Mucosa of gallbladder (tissue), 1 donor: Measurements from ENCODE around the gene TXNRD2. TPM values are rescaled to one million over a fixed set of nuclear protein-coding genes. Genes with fewer than 3 reads are reported as not detected.
A peak's percentile ranks its signal among the peaks of the same experiment; 100 is the strongest.

ENCODE experiments used
- DNase-seq: peaks from one replicate; pipeline ENCODE4 v3.0.0-alpha.2; 2020; ENCODE audit warnings: low spot score
- total RNA-seq: library from RNA; stranded (reverse); gene quantifications from one replicate; pipeline ENCODE4 v1.2.1, GENCODE V29; 2021
- donor health status: DM: no; HTN: no; CAD: no.

Gene TXNRD2
- total RNA-seq, 1 donor from 2014 or later, result 26.9 TPM

DNA sequence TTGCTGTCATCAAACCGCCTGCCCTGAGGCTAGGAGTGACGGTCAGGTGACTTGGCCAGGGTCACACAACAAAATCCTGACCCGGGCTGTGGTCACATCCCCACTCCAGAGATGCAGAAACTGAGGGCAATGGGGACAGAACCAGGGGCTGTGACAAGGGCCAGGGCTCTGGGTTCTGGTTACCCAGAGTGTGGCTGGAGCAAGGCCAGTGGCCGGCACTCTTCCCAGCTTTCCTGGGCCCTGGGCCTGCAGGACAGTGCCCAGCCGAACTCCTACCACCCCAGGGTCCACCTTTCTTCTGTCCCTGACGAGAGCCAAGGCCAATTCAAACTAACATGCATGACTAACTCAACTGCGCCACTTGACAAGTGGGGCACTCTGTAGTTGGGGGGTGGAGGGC is 39.1 kb upstream of the TXNRD2 start:
- DNase-seq, result no peak

DNA sequence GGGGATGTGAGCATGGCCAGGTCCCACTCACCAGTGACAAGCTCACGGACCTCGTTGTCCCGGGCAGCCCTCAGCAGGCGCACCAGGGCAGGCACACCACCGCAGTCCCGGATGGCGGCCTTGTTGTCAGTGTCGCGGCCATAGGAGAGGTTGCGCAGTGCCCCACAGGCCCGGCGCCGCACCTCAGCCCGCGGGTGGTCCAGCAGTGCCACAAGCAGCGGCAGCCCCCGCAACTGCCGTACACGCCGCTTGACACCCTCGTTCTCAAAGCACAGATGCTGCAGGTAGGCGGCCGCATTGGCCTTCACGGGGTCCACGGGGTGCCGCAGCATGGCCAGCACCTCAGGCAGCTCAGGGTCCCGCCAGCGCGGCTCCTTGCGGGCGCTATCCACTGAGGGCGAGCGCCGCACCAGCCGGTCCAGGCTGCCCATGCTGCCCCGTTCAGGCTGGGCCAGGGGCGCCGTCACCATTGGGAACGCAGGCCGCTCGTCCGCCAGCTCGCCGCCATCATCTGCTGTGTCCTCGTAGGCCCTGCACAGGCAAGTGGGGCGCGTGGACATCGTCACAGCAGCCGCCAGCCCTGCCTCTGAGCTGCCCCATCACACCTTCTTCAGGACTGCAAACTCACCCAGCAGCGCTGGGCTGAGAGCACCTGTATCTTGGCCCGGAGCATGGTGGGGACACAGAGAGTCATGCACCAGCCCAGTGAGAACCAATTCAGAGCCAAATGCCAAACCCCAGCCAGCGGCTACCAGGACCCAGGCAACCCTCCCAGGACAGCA is 38.3 kb upstream of the TXNRD2 start:
- no peak for DNase-seq

DNA sequence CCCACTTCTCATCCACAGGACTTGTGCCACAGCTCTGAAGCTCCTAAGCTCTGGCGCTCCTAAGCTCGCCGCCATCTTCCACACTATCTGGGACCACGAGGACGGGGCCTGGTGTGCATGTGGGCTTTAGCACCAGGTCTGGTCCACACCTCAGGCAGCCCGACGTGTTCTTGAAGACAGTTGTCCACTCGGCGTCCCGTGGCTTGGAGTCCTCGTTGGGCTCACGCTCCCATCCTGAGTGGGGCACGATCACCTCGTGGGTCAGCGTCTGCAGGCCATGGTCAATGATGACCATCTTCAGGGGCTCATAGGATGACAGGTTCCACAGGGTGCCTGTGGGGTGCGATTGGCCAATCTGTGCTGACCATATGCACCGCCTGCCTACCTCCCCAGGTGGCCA is 37.1 kb upstream of the TXNRD2 start:
- DNase-seq, result no peak

DNA sequence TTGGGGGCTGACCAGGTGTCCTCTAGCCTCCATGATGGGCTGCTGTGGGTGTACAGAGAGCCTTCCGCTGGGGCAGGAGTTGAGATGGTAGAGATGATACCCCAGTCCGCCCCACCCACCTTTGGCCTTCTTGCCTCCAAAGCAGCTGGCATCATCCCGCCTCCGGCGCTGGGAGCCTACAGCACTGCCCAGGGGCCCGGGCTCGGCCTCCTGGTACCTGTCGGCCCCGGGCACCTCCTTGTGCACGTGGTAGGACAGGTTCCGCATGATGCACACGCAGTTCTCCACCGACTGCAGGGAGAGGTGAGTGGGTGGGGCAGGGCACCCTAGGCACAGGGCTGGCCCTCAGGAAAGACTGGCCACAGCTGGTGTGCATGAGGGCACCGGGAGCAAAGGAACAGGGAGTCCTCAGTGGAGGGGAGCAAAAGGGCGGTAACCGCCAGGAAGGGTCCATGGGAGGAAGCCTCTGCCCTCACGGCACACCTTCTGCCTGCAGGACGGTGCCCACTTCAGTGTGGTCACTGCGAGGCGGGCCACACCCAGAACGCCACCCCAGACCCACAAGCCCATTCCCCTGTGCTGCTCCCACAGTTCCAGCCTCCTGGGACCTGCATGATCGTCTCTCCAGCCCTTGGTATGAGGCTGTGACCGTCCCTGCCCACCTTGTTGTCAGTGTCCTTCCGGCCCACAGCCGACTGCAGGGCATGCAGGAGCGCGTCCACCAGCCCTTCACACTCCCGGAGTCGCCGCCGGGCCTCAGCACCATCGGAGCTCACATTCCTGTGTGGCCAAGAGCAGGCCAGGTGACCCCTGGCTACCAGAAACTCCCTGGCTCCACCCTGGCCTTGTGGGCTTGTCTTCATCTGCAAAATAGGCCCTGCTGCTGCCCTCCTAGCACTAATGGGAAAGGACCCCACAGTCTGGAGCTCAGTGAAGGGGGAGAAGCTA is 36.0 kb upstream of the TXNRD2 start:
- no peak for DNase-seq

DNA sequence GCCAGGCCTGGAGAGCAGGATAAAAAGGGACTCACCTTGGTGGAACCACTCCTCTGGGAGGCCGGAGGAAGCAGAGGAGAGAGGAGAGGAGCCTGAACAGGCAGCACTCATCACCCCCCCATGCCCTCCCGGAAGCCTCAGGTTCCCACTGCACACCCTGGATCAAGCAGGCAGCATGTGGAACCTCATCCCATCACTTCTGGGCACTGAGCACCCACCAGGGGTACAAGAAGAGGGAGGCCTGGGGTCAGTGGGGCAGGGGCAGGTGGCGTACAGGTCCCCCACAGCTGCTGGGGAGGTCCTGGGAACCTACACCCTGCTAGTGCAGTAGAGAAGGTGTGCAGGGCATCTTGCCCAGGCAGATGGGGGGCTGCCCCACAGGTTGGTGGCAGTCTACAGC is 35.1 kb upstream of the TXNRD2 start:
- DNase-seq, result no peak

DNA sequence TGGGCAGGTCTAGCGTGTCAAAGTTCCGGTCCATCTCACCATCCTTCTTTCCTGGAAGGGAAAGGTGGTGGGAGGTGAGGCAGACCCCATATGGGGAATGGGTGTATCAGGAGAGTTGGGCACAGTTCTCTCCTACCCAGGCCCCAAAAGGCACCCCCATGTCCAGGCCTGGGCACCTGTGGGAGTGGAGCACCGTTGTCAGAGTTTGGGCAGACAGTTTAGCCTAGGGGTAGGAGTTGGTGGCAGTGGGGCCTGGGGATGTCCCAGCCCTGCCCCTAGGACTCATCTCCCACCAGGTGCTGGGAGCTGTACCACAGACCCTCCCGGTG is 34.1 kb upstream of the TXNRD2 start:
- DNase-seq, result no peak

DNA sequence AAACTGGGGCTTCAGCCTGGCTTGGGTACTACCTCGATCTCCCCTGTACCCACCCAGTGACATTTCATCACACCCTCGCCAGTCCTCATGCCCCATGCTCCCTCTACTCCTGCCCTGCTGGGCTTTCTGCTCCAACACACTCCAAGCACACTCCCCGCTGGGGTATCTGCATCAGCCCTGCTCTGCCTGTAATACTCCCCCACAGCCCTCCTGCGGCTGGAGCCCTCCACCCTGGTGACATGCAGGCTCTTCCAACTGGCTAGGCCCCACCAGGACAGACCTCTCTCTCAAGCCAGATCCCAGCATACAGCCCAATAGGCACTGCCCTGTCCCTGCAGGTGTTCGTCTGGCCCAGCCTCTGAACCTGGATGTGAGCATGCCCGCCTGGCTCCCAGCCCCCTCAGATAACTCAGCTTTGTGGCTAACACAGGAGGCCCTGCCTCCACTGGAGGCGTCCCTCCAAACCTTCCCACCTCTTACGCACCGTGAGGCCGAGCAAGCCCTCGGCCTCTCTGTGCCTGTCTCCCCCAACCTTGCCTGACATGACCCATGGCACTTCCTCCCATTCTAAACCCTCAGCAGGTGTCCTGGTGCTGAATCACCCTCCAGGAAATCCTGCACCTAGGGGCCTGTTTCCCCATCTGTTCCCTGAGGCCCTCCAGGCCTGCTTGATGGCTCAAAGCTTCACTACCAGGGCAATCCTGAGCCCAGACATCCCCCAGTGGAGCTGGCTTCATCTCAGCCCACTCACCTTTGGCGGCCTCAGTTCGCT is 33.5 kb upstream of the TXNRD2 start:
- DNase-seq, result no peak

DNA sequence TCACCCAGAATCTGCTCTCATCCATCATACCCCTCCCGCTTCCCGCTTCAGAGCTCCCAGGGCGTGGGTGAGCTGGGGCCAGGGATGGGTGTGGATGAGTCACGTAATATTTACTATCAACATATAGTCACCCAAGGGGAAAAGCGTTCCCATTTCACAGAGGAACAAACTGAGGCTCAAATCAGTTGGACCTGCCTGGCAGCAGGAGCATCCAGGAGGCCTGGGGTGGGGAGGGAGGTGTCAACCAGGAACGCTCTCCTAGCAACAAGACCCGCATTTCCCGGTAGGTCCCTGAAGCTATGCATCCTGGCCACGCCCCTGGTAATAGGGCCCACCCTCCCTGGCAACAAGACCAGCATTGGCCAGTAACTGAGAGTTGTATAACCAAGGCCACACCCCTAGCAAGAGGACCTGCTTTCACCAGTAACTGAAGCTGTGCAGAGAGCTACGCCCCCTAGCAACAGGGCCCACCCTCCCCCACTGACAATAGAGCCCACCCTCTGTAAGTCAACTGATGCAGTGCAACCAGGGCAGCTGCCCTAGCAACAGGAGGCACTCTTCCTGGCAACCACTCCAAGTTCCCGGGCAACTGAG is 32.7 kb upstream of the TXNRD2 start:
- no peak for DNase-seq

DNA sequence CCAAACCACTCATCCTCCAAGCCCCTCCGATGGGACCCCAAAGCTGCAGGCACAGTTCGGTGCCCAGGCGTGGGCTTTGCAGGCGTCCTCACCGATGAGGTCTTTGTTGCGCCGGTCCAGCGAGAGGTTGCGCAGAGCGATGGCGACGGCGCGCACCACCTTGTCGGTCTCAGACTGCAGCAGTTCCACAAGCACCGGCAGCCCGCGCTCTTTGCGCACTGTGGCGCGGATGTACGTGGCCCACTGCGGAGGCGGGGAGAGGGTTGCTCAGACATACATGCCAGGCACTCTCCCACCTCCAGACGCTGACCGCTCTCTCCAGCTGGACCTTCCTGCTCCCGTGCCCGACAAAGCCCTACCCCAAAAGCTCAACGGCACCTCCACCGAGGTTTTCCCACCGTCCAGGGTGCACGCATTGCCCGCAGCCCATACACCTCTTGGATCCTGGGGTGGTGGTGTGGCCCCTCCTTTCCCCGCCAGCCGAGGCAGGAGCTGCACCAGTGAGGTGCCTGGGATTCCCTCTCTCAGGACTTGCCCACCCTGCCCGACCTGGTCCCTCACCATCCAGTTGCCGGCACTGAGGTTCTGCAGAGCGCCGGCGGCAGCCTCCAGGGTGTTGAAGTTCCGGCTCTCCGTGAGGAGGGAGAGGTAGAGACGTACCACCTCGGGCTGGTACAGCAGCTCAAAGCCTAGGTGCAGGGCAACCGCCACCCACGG is 32.1 kb upstream of the TXNRD2 start:
- DNase-seq, result no peak

DNA sequence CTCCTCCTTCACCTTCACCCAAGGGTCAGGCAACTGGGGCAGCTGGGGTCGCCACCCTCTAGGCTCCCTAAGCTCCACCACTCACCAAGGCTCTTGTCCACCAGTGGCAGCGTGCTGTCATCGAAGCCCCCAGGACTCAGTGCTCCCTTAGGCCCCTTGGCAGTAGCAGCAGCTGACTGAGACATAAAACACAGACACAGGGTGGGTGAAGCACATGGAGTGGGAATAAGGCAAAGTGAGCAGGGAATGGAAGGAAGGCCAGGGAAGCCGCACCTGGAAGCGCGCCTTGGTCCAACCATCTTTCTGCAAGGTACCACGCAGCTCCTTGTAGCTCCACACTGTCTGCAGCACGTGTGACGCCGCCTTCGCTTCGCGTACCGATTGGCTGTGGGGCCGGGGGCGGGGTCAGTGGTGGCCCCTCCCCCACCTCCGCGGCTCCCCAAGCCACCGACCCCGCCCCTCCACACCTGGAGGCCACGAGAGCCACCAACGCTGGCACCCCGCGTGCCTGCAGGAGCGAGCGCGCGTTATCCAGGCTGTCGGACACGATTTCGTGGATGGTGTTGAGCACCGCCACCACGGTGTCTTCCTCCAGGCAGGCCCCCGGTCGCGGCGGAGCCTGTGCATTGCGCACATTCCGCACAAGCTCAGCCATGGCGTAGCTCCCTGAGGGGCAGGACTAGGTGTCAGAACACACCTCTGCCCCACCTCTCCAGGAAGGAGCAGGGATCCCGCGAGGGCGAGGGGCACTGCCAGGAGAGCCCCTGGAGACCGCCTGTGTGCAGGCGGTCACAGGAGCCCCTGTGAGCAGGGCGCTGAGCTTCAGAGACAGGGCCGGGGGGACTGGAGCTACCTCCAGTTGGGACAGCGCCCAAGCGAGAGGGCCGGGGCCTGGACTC is 31.3 kb upstream of the TXNRD2 start:
- DNase-seq, result no peak

DNA sequence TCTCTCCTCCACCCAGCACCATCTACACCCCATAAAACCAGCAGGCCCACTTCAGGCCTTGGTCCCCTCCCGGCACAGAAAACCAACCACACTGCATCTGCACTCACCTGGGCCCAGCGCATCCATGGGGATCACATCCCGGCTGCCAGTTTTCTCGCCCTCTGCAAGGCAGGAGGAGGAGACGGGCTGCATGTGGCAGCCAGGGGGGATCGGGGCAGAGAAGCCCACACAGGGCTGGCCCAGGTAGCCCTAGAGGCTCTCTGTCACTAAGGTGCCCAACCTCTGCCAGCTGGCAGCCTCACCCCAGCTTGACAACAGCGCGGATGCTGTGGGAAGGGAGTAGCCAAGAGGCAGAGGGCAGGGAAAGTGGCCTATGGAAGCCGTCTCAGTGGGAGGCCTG is 30.6 kb upstream of the TXNRD2 start:
- DNase-seq, result no peak

DNA sequence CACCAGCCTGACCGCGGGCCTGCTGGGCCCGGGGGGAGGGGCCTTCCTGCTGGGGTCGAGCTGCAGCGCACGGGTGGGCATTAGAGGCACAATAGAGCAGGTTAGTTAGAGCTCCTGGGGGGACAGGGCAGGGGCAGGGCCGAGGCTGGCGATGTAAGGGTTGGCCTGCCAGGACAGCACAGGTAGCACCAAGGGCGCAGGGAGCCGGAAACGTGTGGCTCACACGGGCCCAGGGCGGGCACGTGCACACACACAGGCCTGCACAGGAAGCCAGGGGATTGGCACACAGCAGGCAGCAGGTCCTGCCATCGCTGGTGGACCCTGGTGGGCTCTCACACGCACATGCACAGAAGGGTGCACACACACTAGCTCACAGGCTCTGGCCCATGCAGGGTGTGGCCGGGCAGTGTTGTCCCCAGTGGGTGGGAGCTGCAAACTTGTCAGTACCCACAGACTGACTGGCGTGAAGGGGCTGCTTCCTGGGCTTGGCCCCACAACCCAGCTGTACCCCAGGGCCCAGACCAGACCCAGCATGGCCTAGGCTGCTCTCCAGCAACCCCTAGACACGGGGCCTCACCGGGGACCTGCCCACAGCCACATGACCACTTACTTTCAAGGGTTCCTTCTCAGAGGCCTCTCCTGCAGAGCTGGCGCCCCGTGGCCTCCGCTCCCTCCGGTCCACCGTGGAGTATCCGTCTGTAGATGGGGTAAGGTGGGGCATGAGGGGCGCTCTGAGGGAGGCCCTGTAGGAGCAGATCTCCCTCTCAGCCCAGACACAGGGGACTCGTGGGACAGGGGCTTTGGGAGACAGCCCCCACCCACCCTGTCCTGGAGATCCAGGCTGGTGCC is 29.9 kb upstream of the TXNRD2 start:
- no peak for DNase-seq

DNA sequence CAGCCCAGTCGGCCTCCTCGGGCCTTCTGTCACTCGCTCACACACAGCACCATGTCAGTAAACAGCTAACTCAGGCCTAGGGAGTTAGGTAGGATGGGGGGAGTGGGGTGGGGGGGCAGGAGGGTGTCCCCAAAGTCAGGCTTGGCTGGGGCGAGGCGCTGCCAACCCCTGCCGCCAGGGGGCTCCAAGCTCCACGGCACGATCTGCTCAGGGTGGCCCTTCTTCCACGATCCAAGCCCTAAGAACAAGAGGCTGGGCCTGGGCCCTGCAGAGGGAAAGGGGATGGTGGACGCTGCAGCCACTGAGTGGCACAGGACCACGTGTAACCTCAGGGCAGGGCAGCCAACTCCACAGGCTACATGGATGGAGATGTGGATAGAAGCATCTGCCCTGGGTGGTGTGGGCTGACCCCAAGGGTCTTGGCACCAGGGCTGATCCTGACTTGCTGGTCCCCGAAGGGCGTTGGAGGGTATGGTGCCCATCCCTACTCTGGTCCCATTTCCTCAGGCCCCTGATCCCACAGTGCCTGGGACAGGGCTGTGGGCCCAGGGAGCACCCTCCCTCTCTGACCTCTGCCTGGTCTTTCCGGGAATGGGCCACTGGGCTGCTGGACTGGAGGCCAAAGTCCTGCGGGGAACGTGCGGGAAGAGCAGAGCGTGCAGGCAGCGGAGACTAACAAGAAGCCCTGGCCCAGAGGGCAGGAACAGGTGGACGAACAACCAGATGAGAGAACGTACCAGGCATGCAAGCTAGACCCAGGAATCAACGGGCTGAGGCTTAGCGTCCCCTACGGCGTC is 29.1 kb upstream of the TXNRD2 start:
- DNase-seq, result peak; percentile 66

DNA sequence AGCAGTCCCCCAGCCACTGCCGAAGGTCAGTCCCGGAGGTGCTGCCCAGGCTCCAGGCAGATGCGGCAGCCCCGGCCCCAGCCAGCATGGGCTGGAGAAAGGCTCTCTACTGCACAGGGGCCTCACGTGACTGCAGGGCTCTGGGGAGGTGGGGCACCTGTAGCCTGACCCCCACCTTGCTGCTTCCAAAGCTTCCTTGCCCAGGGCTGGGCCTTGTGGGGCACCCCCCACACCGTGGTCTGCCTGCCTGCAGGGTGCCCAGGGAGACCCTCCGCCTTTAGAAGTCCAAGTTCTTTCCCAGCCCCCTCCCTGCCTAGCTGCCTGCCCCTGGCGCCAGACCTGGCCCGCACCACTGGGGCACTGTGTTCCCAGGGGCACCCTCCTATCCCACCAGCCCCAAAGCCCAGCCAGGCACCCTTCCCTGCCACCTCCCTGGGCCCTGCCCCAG is 28.4 kb upstream of the TXNRD2 start:
- no peak for DNase-seq

DNA sequence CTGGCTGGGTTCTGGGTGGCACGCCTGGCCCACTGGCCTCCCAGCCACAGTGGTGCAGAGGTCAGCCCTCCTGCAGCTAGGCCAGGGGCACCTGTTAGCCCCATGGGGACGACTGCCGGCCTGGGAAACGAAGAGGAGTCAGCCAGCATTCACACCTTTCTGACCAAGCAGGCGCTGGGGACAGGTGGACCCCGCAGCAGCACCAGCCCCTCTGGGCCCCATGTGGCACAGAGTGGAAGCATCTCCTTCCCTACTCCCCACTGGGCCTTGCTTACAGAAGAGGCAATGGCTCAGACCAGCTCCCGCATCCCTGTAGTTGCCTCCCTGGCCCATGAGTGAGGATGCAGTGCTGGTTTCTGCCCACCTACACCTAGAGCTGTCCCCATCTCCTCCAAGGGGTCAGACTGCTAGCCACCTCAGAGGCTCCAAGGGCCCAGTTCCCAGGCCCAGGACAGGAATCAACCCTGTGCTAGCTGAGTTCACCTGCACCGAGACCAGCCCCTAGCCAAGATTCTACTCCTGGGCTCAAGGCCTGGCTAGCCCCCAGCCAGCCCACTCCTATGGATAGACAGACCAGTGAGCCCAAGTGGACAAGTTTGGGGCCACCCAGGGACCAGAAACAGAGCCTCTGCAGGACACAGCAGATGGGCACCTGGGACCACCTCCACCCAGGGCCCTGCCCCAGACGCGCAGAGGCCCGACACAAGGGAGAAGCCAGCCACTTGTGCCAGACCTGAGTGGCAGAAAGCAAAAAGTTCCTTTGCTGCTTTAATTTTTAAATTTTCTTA is 27.7 kb upstream of the TXNRD2 start:
- DNase-seq, result no peak

DNA sequence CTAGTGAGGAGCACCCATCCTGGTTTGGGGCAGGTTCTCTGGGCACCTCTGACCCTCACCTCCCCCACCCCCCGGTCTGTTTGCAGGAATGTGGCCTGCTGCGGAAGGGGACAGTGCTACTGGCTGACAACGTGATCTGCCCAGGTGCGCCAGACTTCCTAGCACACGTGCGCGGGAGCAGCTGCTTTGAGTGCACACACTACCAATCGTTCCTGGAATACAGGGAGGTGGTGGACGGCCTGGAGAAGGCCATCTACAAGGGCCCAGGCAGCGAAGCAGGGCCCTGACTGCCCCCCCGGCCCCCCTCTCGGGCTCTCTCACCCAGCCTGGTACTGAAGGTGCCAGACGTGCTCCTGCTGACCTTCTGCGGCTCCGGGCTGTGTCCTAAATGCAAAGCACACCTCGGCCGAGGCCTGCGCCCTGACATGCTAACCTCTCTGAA is 26.9 kb upstream of the TXNRD2 start:
- no peak for DNase-seq

DNA sequence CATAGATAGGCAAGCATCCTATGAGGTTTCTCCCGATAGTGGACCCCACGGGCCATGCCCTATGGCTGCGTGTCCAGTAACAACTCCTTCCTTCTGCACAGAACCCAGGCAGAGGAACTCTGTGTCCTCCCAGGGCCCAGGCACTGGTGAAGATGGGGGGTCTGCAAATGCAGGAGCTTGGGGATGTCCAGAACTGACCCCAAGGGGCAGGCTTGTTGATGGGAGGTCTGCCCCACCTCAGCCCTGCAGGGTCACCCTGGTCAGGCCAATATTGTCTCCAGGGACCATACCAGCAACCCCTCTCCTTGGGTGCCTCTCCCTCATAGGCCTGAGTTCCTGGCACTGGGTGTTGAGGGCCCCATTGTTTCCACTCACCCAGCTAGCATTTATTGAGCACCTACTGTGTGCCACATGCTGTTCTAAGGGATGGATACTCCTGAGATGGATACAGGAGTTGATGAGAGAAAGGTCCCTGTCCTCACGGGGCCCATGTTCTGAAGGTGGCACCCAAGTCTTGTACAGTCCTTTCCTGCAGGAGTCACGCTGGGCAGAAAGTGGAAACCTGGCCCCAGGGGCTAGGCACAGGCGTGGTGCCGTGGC is 26.3 kb upstream of the TXNRD2 start:
- DNase-seq, result no peak
